Hematopoietic multipotent progenitor cell treated with erythropoietin and hydrocortisone succinate and interleukin-3 and kit ligand, for 15 days (in vitro differentiated cells): ENCODE results near the gene SIRT2.
"Not testable (repeated sequence)": the region's sequence is repeated elsewhere in the genome, so short reads cannot be mapped to it uniquely, and the experiment has no call there.

Experiments
- DNase-seq: peaks from one replicate; pipeline ENCODE4 v3.0.0-alpha.2; 2015; ENCODE audit warnings: low spot score

SIRT2 gene

GRCh38 chr19:38899447-38900201 is at the start of gene SIRT2, which contains the start of gene NFKBIB:
SIRT2 (minus strand) TSS chr19:38899618; CDS start chr19:38899521, 97 bp downstream.
NFKBIB (plus strand) TSS chr19:38899969; CDS start chr19:38900033, 64 bp downstream.
- peak; percentile 100 for DNase-seq

DNA sequence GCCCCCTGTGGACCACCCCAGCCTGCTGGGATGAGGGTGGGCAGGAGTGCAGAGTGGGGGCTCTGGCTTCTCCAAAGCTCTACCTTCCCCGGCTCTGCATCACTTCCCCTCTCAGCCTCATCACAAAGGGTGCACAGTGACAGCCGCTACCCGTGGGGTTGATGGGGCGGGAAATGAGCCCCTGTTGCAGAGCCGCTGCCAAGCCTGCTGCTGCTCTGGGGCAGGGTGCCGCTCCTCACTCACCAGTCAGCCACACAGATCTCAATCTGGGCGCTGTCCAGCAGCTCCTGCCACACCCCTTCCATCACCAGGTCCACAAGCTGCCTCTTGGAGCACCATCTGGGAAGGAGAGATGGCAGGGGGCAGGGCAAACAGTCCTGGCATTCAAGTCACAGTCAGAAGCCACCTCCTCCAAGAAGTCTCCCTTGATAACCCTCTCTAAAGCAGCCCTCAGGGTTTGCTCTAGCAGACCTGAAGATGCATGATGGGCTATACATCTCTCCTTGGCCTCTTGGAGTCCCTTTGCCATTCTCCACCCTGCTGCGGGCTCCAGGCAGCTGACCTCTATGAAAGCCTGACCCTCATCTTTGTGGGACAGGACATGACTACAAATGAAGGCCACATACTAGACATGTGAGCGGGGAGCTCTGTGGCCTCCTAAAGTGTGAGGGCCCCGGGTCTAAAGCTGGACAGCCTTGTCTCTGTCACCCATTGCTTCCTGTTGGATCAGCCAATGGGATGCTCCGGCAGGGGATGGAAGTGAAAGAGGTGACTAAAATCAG is 47.0 kb upstream of the SIRT2 start:
- no peak for DNase-seq

DNA sequence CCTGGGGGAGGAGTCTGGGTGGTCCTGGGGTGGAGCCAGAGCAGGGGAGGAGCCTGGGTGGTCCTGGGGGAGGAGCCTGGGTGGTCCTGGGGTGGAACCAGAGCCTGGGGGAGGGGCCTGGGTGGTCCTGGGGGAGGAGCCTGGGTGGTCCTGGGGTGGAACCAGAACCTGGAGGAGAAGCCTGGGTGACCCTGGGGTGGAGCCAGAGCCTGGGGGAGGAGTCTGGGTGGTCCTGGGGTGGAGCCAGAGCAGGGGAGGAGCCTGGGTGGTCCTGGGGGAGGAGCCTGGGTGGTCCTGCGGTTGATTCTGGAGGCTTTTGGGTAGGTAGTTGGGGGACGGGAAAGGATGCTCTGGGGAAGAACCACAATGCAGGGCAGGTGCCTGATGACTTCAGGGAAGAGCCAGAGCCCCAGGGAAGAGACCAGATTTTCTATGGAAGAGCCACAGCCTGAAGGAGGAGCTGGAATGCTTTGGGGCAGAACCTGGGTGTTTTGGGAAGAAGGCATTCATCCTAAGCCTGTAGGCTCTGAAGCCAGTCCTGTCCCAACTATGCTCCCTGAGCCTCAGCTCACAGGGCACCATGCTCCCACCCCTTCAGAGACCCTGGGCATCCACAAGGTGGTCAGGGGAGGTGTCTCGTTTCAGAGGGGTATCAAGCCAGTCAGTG is 46.3 kb upstream of the SIRT2 start:
- no peak for DNase-seq

DNA sequence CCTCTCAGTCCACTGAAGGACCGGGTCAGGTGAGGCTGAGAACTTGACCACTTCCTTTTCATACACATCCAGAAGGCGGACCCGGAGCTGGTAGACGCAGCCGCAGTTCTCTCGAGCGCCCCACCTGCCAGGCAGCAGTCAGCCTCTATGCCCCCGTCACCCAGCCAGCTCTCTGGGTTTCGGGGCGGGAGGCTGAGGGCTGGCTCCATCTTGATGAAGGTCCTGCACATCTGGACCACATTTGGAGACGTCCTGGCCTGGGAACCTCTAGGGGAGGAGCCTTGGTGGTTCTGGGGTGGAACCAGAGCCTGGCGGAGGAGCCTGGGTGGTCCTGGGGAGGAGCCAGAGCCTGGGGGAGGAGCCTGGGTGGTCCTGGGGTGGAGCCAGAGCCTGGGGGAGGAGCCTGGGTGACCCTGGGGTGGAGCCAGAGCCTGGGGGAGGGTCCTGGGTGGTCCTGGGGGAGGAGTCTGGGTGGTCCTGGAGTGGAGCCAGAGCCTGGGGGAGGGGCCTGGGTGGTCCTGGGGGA is 45.6 kb upstream of the SIRT2 start:
- DNase-seq, result no peak

- DNase-seq, result no peak
Measured at GRCh38 chr19:38942471-38943181, 43.2 kb upstream of the SIRT2 start.

- no peak for DNase-seq
Measured at GRCh38 chr19:38941979-38942378, 42.6 kb upstream of the SIRT2 start.

DNA sequence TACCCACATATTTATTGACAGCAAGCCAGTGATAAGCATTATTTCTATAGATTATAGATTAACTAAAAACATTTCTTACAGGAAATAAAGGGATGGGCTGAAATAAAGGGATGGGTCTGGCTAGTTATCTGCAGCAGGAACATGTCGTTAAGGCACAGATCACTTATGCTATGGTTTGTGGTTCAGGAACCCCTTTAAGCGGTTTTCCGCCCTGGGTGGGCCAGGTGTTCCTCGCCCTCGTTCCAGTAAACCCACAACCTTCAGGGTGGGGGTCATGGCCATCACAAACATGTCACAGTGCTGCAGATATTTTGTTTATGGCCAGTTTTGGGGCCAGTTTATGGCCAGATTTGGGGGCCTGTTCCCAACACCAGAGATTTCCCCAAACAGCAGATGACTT is 42.0 kb upstream of the SIRT2 start:
- DNase-seq, result not testable (repeated sequence)

DNA sequence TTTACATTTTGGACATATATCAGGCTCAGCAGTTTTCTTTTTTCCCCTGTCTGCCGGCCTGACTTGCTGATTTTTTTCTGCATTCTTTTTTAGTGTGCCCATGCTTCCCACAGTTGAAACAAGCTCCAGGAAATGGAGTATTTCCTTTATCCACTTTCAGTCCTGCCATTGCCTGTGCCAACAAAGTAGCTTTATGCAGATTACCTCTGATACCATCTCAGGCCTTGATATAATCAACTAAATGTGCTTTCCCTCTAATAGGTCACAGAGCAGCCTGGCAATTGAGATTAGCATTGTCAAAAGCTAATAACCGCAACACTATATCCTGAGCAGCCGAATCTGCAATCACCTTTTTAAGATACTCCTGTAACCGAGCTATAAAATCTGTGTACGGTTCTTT is 40.5 kb upstream of the SIRT2 start:
- DNase-seq, result no peak

DNA sequence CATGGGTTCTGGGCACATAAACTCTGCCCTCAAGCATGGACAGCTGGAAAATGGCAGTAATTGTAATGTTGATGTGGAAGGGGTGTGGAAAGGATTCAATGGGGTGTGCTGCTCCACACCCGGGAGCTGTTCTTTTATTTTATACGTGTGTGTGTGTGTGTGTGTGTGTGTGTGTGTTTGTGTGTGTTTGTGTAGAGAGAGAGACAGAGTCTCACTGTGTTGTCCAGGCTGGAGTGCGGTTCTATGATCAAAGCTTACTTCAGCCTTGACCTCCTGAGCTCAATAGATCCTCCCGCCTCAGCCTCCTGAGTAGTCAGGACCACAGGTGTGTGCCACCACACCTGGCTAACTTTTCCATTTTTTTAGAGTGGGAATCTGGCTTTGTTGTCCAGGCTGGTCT is 34.1 kb upstream of the SIRT2 start:
- no peak for DNase-seq

- DNase-seq, result peak; percentile 57
Measured at GRCh38 chr19:38932425-38933179, 33.2 kb upstream of the SIRT2 start.

GRCh38 chr19:38931521-38931793 is 32.0 kb upstream of the SIRT2 start:
- DNase-seq, result no peak

GRCh38 chr19:38930776-38931520 is 31.5 kb upstream of the SIRT2 start, which contains the start of gene MRPS12:
MRPS12 (plus strand) TSS chr19:38930944; CDS start chr19:38931295, 351 bp downstream.
- DNase-seq, result peak; percentile 100

GRCh38 chr19:38929929-38930775 is 30.7 kb upstream of the SIRT2 start, which contains the start of gene SARS2:
SARS2 (minus strand) TSS chr19:38930763; CDS start chr19:38930736, 27 bp downstream.
- peak; percentile 93 for DNase-seq

- DNase-seq, result no peak
Measured at GRCh38 chr19:38928391-38929001, 29.1 kb upstream of the SIRT2 start.

- DNase-seq, result no peak
Measured at GRCh38 chr19:38924388-38924787, 25.0 kb upstream of the SIRT2 start.

- DNase-seq, result no peak
Measured at GRCh38 chr19:38922482-38922881, 23.1 kb upstream of the SIRT2 start.

- DNase-seq, result no peak
Measured at GRCh38 chr19:38921420-38922274, 22.2 kb upstream of the SIRT2 start.
